MV-4-11 (cell line): ENCODE measurements around the gene BRD3.

Experiments used
- DNase-seq: peaks from one replicate; lab custom pipeline; 2025; lab: John Stamatoyannopoulos, UW

Gene BRD3

GRCh38 chr9:134039386-134040175, 28.2 kb downstream of the BRD3 start:
- DNase-seq, result no peak

GRCh38 chr9:134037641-134038040, 30.2 kb downstream of the BRD3 start:
- DNase-seq, result no peak

GRCh38 chr9:134036130-134036529, 31.7 kb downstream of the BRD3 start:
- no peak for DNase-seq

GRCh38 chr9:134035041-134036039, 32.5 kb downstream of the BRD3 start:
- DNase-seq, result no peak

- DNase-seq, result no peak
Measured at GRCh38 chr9:134034215-134035040, 33.4 kb downstream of the BRD3 start.

- no peak for DNase-seq
Measured at GRCh38 chr9:134033516-134034214, 34.2 kb downstream of the BRD3 start.

- no peak for DNase-seq
Measured at GRCh38 chr9:134032456-134033222, 35.2 kb downstream of the BRD3 start.

- no peak for DNase-seq
Measured at GRCh38 chr9:134031783-134032182, 36.0 kb downstream of the BRD3 start.

GRCh38 chr9:134030821-134031470, 36.9 kb downstream of the BRD3 start:
- peak; percentile 91 for DNase-seq

- DNase-seq, result no peak
Measured at GRCh38 chr9:134029248-134030226, 38.3 kb downstream of the BRD3 start.

- no peak for DNase-seq
Measured at GRCh38 chr9:134028575-134029247, 39.1 kb downstream of the BRD3 start.

- DNase-seq, result no peak
Measured at GRCh38 chr9:134028076-134028475, 39.8 kb downstream of the BRD3 start.

- no peak for DNase-seq
Measured at GRCh38 chr9:134027561-134027960, 40.3 kb downstream of the BRD3 start.

GRCh38 chr9:134026981-134027380, 40.8 kb downstream of the BRD3 start:
- DNase-seq, result no peak

GRCh38 chr9:134026581-134026980, 41.2 kb downstream of the BRD3 start:
- DNase-seq, result no peak

- DNase-seq, result peak; percentile 38
Measured at GRCh38 chr9:134025606-134026541, 42.0 kb downstream of the BRD3 start.
